Measurements from ENCODE around the gene METTL17. TPM values are rescaled to one million over a fixed set of nuclear protein-coding genes. Genes with fewer than 3 reads are reported as not detected.
"Not testable (repeated sequence)": the region's sequence is repeated elsewhere in the genome, so short reads cannot be mapped to it uniquely, and the experiment has no call there.

Gene METTL17
- total and polyA plus RNA-seq, 2 of the 13 experiments (the other 11 are each of a cell fraction or from before 2014, with no cell fraction given), result 122 to 199 TPM

- TF ChIP-seq SNAPC4 (CRISPR knock-in tag; IDR thresholded peaks at IDR 0.05) (no peak), TMF1 (CRISPR knock-in tag; IDR thresholded peaks at IDR 0.05; ENCODE audit: low read depth) (no peak), HMG20B (CRISPR knock-in tag; conservative IDR thresholded peaks at IDR 0.05) (no peak), ZNF224 (CRISPR knock-in tag; IDR thresholded peaks at IDR 0.05) (no peak), CHCHD3 (CRISPR knock-in tag; IDR thresholded peaks at IDR 0.05) (no peak)
These were observed 33.3 kb upstream of the METTL17 start (continued) for GRCh38 chr14:20956376-20956976.

- in situ Hi-C loops (cut with HindIII; ENCODE audit: extremely low pct_ligation_motif_present, low pct_unique_long_range_greater_than_20kb); BruUV-seq (replicated peaks); H3K27ac ChIP-seq (ENCODE audit: extremely low read length, insufficient read depth, low read length); H3K4me3 ChIP-seq (replicated peaks in 1 of 3; ENCODE audit: insufficient read depth in 1 of 3, low read depth in 2 of 3, low read length in 3 of 3); H3K27me3 ChIP-seq (ENCODE audit: control insufficient read depth in 1 of 2, insufficient read depth in 2 of 2, low read length in 2 of 2); FAIRE-seq; H3K79me2 ChIP-seq (ENCODE audit: insufficient read depth, low read length); POLR2A ChIA-PET; H2AFZ ChIP-seq (ENCODE audit: low read length); intact Hi-C loops (cut with micrococcal nuclease; ENCODE audit: unreplicated experiment); H4K20me1 ChIP-seq (ENCODE audit: insufficient read depth, low read length); H3K9ac ChIP-seq (ENCODE audit: insufficient read depth, low read depth, low read length); CTCF ChIA-PET (ENCODE audit: low intra/inter-chr PET ratio, low total read pairs); H3K4me2 ChIP-seq (ENCODE audit: low read depth, low read length); ATAC-seq; H3K9me3 ChIP-seq (ENCODE audit: low read length); H3K36me3 ChIP-seq (replicated peaks in 1 of 2; ENCODE audit: control insufficient read depth in 1 of 2, insufficient read depth in 2 of 2, low read length in 2 of 2); DNase-seq (ENCODE audit: low spot score): not testable (repeated sequence)
- H3K4me1 ChIP-seq (ENCODE audit: insufficient read depth, low read length), result peaks cover 29% of the 10 kb centered on the region
These were observed 30.8 kb upstream of the METTL17 start for GRCh38 chr14:20958946-20959345.

Measured in HepG2 (cell line).